Left colon (tissue), 2 donors: ENCODE results near the gene CACYBP. TPM values are rescaled to one million over a fixed set of nuclear protein-coding genes. Genes with fewer than 3 reads are reported as not detected.
A peak's percentile ranks its signal among the peaks of the same experiment; 100 is the strongest.

Experiments used
- ATAC-seq: fragments of 200-7000 bp; cut with Tn5 transposase; one replicate; pipeline ENCODE4 v1.9.1; 2020; ENCODE audit warnings: mild to moderate bottlenecking, moderate library complexity
- DNase-seq, 2 donors: peaks; one replicate each; pipeline ENCODE4 v3.0.0-alpha.2; 2020
- intact Hi-C, 2 donors: fragments of 100-400 bp; cut with DNase I in 1 of 2; cut with micrococcal nuclease in 1 of 2; formaldehyde crosslinking; loops; one replicate each; pipeline versions ENCODE4 v1.11.2 to v1.14.0; 2022; cut with DNase I, micrococcal nuclease
- long read RNA-seq: library from polyadenylated mRNA; unstranded; transcript quantifications from one replicate; pipeline ENCODE4 v2.0.0, GENCODE V29; 2021
- total RNA-seq, 2 donors: library from RNA; stranded (reverse); fragmentation: NEBNext Ultra II Directional; extraction: Animal tissue kit (Norgen Biotek cat#: 25700); gene quantifications; one replicate each; pipeline ENCODE4 v1.2.1, GENCODE V29; 2021
- donor health status: DM: no; HTN: no; CAD: no.
- donor health status: DM: yes; HTN: yes; CAD: no.

The CACYBP gene, protein sequence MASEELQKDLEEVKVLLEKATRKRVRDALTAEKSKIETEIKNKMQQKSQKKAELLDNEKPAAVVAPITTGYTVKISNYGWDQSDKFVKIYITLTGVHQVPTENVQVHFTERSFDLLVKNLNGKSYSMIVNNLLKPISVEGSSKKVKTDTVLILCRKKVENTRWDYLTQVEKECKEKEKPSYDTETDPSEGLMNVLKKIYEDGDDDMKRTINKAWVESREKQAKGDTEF
- total RNA-seq: 10 to 100 TPM; 46.0 to 55.6 TPM
- long read RNA-seq, transcript CACYBP-201 (6 exons, 2,766 nt): major isoform, 75 of 85 reads
- long read RNA-seq, partial matches to known transcripts: 3 of 85 reads
- long read RNA-seq, other reads (novel, unspliced or antisense): 5 of 85 reads

DNA sequence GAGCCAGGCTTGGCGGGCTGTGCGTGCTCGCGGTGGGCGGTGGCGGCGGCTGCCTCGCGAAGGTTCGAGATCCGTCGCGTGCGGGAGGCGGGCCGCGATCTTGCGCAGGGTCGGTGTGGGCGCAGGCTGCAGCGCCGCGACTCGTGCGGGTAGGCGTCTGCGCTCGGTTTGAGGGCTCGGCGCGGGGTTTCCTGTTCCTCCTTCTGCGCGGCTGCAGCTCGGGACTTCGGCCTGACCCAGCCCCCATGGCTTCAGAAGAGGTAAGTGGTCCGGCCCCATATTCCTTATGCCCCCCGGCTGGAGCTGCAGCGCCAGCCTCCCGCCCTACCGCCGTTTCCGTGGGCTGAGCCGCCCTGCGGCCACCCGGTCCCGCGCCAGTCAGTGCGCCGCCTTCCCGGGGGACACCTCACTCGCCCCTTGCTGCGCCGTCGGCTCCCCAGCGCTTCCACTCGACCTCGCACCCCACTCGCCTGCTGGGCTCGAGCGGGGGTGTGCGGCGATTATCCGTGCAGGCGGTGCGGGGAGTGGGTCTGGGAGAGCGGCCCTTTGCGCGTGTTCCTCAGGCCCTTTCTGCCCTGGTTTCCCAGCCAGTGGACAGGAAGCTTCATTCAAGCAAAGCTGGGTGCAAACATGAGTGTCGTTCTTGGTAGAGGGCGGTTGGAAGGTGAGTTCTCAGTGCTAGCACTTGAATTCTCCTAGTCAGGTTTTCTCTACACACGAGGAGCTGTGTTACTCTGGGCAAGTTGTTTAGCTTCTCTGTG lies at the start of gene CACYBP:
CACYBP (plus strand) TSS at position 12 of the 761 bp plus-strand sequence; CDS start at position 246, 234 bp downstream.
- intact Hi-C loops: no loop called here

DNA sequence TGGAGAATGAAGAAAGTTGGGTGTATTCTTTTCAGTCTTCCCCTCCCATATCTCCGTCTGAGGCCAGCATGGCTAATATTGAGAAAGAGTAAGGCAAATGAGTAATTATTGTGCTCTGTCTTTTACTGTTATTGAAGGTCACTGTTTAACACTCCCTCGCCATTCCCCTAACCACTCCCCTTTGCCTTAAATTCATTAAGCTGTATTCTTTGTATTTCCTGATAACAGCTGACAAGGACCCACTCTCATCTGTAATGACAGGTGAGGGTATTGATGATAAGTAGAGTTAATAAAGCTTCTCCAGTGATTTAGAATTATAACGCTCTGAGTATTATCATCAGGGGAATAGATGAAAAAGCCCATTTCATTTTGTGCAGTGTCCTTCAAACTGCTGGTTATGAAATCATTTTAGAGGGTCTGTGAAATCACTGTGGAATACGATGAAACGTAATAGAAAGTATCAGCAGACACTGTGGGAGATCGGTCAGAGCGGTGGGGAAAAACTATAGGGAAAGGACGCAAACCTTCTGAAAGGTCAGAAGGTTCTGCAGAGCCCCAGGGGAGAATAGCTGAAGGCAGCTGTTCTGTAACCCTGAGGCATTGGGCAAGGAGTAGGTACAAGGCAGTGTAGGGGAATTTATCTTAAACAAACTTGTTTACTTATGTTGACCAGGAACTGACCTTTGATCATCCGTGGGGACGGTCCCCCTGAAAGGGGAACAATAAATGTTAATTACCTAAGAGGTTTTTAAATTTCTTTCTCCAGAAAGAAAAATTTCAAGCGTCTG lies 46.3 kb upstream of the CACYBP start:
- intact Hi-C loops: no loop called here
- ATAC-seq: peak; percentile 81
- peak; percentile 32 to 60 for DNase-seq

More for the DNA sequence above, at the start of gene CACYBP:
- ATAC-seq: peak; percentile 19
- DNase-seq: peak in 1 of 2 donors; percentile 49

DNA sequence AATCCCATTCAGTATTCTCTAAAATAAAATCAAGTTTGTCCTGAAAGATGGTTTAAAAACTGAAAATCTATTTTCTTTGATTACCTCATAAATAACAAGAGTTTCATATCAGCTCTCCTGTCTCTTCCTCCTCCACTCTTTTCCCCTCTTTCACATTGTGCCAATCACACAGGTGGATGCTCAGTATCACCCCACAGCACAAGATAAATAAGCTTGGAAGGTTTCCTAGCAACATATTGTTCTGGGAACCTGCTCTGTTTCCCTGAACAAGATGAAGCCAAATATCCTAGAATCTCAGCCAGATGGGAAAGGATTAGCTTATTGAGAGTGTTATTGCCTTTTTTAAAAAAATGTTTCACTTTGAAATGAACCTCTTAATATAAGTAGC lies 45.7 kb upstream of the CACYBP start:
- peak; percentile 90 for ATAC-seq
- peak in 1 of 2 donors; percentile 50 for DNase-seq
- intact Hi-C loops: no loop called here

- intact Hi-C loops: no loop called here
- ATAC-seq (peak; percentile 29), DNase-seq (no peak)
These were observed 44.8 kb upstream of the CACYBP start for GRCh38 chr1:174954671-174955669.

- DNase-seq (no peak), ATAC-seq (no peak)
- intact Hi-C loops: no loop called here
These were observed 43.7 kb upstream of the CACYBP start for GRCh38 chr1:174956086-174956485.

GRCh38 chr1:174956976-174957375 lies 42.8 kb upstream of the CACYBP start:
- DNase-seq (no peak), ATAC-seq (no peak)
- intact Hi-C loops: no loop called here

GRCh38 chr1:174957829-174958228 lies 41.9 kb upstream of the CACYBP start:
- DNase-seq: no peak
- intact Hi-C loops: no loop called here
- ATAC-seq: no peak

DNA sequence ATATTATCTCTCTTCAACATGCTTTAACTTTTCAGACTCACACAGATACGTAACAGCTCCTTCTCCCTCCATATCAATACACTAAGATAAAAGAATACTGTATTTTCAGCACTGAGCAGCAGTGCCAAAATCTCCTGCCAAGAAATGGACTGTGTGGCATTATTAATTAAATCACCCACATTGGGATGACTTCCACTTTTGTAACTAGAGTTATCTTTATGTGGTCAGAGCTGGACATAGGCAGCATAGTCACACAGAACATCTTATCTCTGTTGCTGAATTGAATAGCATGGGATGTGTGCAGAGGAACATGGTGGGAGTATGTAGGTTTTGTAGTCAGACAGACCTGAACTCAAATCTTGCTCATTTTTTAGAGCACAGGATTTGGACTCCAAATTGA lies 41.4 kb upstream of the CACYBP start:
- no peak for ATAC-seq
- intact Hi-C loops: no loop called here
- no peak for DNase-seq

DNA sequence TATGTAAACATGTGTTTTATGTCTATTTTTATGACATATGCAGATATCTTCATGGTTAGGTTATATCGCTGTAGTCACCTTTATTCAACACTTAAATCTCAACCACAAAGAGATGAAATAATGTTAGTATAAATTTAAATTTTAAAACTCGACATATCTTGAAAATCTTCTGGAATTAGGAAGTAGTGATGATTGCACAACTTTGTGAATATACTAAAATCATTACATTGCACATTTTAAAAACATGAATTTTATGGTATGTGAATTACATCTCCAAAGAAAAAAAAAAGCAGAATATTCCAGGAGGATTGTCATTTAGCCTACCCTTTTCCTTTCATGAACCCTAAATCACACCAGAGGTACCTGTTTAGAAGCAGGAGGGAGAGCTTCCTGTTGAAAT lies 39.4 kb upstream of the CACYBP start:
- ATAC-seq (no peak), DNase-seq (no peak)
- intact Hi-C loops: no loop called here

DNA sequence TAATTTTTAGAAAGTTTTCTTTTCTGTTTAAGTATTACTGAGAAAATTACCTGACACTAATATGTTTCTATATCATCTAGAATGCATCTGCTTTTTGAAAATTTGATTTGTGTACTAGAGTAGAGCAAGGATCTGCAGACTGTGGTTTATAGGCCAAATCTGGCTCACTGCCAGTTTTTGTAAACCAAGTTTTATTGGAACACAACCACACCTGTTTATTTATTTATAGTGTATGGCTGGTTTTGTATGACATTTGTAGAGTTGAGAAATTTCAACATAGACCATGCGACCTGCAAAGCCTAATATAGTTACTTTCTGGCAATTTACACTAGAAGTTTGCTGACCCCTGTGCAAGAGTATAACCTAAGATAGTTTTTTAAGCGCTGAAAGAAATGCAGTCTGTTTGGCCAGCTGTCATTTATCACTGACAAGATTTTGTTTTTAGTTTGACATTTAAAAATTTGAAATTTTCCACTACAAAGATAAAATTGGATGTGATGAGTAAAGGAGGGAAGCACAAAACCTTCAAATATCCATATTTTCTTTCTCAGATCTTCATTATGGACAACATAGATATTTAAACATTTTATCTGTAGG lies 36.1 kb upstream of the CACYBP start:
- peak; percentile 57 for ATAC-seq
- peak in 1 of 2 donors; percentile 45 for DNase-seq
- intact Hi-C loops: no loop called here

- intact Hi-C loops: no loop called here
- ATAC-seq (peak; percentile 81), DNase-seq (no peak)
These were observed 35.3 kb upstream of the CACYBP start for GRCh38 chr1:174964261-174964971.

DNA sequence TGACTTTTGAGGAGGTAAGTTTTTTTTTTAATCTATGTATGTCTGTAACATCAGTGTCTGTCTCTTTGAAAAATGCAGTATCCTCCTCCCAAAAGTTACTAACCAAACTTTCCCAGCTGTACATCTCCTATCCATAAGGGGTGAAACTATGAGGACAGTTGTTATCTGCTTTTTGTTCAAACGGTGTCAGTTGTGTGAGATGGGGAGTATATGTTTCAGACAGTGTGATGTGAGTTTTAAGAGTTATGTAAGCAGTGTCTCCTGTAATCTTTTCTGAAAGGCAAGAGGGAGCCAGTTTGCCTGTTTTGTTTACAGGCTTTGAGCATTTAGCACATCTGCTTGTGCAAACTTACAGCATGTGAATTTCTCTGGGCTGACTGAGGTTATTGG lies 34.8 kb upstream of the CACYBP start:
- ATAC-seq (no peak), DNase-seq (no peak)
- intact Hi-C loops: loop anchor here in 1 of 2 donors (5.0 kb wide), 1 partner anchor 88 kb away; no protein-coding TSS in a partner anchor

DNA sequence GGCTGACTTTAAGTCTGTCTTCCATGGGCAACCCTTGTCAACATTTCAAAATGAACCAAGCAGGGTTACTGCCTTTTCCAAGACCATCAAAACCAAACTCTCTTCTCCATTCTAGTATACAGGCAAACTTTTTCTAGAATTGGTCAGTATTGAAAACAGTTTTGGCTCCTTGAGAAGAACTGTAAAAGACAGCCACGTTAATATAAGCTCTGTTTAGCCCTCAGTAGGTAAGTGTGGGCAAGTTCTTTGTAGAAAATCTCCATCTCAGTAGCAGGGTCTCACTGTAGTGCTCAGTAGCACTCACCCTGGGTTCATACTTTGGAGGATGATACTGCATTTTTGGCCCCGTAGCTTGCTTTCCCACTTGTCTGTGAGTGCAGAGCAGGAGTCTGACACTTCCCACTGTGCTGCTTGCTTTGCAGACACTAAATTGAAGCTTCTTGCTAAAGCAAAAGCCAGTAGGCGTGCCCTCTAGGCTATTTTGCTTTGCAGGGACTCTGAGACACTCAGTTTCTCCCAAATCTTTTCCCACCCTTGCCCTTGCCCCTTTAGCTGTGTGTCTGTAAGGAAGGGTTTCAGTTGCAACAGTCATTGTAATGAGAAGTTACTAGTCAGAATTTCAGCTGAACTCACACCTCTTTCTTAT lies 34.3 kb upstream of the CACYBP start:
- DNase-seq (peak in 1 of 2 donors; percentile 49), ATAC-seq (peak; percentile 25)
- intact Hi-C loops: loop anchor here in 1 of 2 donors (5.0 kb wide), 1 partner anchor 88 kb away; no protein-coding TSS in a partner anchor

- intact Hi-C loops: loop anchor here in 1 of 2 donors (5.0 kb wide), 1 partner anchor 89 kb away; no protein-coding TSS in a partner anchor
- ATAC-seq (peak; percentile 8), DNase-seq (no peak)
These were observed 33.7 kb upstream of the CACYBP start for GRCh38 chr1:174966008-174966572.

DNA sequence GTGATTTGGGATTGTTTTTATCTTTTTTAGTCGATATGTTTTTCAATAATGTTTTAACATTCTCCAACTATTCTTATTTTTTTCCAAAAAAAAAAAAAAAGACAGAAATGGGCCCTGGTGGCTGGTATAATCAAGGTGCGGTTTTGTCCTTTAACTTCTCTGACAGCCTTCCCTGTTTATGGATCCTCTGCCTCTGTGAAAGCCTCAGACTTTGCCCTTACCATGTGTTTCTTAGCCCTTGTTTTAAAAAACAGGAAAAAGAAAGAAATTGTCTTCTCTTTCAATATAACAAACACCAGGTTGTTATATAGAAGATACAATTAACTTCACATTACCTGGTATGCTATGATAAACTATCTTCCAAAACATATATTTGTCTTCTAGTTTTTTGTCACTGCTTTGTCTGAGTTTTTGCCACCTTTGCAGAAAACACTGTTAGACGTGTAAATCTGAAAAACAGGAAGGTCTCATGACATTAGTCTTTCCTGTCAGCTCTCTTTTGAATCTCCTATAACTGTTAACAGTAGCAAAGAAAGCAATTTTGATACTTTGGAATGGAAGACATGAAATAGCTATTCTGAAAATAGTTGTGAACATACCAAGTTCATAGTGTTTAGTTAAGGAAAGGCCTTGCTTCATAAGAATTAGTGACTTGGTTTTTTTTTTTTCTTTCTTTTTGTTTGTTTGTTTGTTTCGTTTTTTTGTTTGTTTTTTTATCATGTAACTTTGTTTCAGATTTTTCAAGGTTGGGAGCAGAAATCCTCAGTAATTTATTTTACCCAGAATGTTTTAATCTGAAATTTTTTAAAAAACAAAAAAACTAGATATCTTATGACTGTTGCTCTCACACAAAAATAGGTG lies 31.7 kb upstream of the CACYBP start:
- DNase-seq (no peak), ATAC-seq (peak; percentile 64)
- intact Hi-C loops: loop anchor here in 1 of 2 donors (5.0 kb wide), 1 partner anchor 91 kb away; no protein-coding TSS in a partner anchor
